NB4 (cell line): ENCODE data around the gene UHRF2.

Experiments used
- MAX ChIP-seq: IDR thresholded peaks from 2 replicates; pipeline ENCODE4 v1.6.1; 2011; ENCODE audit warnings: low read depth, low read length
- POLR2A ChIP-seq: IDR thresholded peaks from 2 replicates; pipeline ENCODE4 v1.6.1; 2011; ENCODE audit warnings: mild to moderate bottlenecking; ENCODE audit not compliant: insufficient read length; ENCODE audit errors: extremely low read depth
- TF ChIP-seq, protein P1 (sequence below): IDR thresholded peaks from one replicate; pipeline ENCODE4 v1.5.1; 2012; ENCODE audit warnings: low read depth, low read length

DNA sequence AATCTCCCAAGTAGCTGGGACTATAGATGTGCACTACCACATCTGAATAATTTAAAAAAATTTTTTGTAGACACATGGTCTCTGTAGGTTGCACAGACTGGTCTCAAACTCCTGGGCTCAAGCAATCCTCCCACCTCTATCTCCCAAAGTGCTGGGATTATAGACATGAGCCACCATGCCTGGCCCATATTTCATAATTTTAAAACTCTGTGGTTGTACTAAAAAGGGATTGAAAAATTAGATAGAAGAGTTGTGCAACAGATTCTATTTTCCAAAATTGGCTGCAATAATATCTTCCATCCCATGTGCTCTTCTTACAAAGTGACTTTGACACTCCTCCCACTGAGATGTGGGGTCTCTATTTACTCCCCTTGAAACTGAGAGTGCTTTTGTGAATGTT is 7.6 kb upstream of the UHRF2 start:
- TF ChIP-seq, protein P1, sequence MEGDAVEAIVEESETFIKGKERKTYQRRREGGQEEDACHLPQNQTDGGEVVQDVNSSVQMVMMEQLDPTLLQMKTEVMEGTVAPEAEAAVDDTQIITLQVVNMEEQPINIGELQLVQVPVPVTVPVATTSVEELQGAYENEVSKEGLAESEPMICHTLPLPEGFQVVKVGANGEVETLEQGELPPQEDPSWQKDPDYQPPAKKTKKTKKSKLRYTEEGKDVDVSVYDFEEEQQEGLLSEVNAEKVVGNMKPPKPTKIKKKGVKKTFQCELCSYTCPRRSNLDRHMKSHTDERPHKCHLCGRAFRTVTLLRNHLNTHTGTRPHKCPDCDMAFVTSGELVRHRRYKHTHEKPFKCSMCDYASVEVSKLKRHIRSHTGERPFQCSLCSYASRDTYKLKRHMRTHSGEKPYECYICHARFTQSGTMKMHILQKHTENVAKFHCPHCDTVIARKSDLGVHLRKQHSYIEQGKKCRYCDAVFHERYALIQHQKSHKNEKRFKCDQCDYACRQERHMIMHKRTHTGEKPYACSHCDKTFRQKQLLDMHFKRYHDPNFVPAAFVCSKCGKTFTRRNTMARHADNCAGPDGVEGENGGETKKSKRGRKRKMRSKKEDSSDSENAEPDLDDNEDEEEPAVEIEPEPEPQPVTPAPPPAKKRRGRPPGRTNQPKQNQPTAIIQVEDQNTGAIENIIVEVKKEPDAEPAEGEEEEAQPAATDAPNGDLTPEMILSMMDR = no peak
- TF ChIP-seq POLR2A = no peak
- TF ChIP-seq MAX = peak; percentile 62
